K562 (cell line): ENCODE data around the gene COPE. TPM values are rescaled to one million over a fixed set of nuclear protein-coding genes. Genes with fewer than 3 reads are reported as not detected.

Experiments
- CXXC5 ChIP-seq: fragments of 250-450 bp; sonication (Bioruptor Pico); IDR thresholded peaks from 2 replicates; pipeline ENCODE4 v1.8.0; 2022; ENCODE audit warnings: inconsistent platforms, mild to moderate bottlenecking, moderate library complexity
- EGR1 ChIP-seq: fragments of 450-650 bp; conservative IDR thresholded peaks from 2 replicates; pipeline ENCODE4 v1.6.1; 2017; ENCODE audit warnings: mild to moderate bottlenecking
- HMGN3 ChIP-seq: IDR thresholded peaks from 2 replicates; pipeline ENCODE4 v1.6.1; 2011; ENCODE audit warnings: borderline replicate concordance, low read depth, mild to moderate bottlenecking, mixed read lengths, low read length; ENCODE audit not compliant: insufficient read length; ENCODE audit errors: extremely low read depth
- HNRNPLL ChIP-seq: fragments of 200-400 bp; formaldehyde crosslinking; IDR thresholded peaks from 2 replicates; pipeline ENCODE4 v1.6.1; 2017; ENCODE audit warnings: low read length, low read depth, mild to moderate bottlenecking; ENCODE audit not compliant: poor library complexity, severe bottlenecking
- KLF16 ChIP-seq: IDR thresholded peaks from 2 replicates; pipeline ENCODE4 v1.6.1; 2016; ENCODE audit warnings: antibody characterized with exemption
- NCOR1 ChIP-seq: fragments of 450-650 bp; IDR thresholded peaks from 2 replicates; pipeline ENCODE4 v1.6.1; 2016; ENCODE audit warnings: mild to moderate bottlenecking, moderate library complexity
- PCBP1 ChIP-seq: fragments of 200-400 bp; formaldehyde crosslinking; IDR thresholded peaks from 2 replicates; pipeline ENCODE4 v1.6.1; 2018; ENCODE audit warnings: mild to moderate bottlenecking, low read depth, low read length; ENCODE audit not compliant: poor library complexity, severe bottlenecking
- POLR2G ChIP-seq: fragments of 200-400 bp; formaldehyde crosslinking; IDR thresholded peaks from 2 replicates; pipeline ENCODE4 v1.6.1; 2017; ENCODE audit warnings: low read depth, mild to moderate bottlenecking, antibody characterized with exemption, low read length, moderate library complexity
- PRPF4 ChIP-seq: fragments of 200-400 bp; formaldehyde crosslinking; IDR thresholded peaks from one replicate; pipeline ENCODE4 v1.6.1; 2017; ENCODE audit warnings: low read length, low read depth, mild to moderate bottlenecking; ENCODE audit not compliant: insufficient read depth, poor library complexity, severe bottlenecking
- RFX1 ChIP-seq: fragments of 450-650 bp; IDR thresholded peaks from 2 replicates; pipeline ENCODE4 v1.6.1; 2016; ENCODE audit warnings: mild to moderate bottlenecking, moderate library complexity
- SIN3B ChIP-seq: fragments of 450-650 bp; IDR thresholded peaks from 2 replicates; pipeline ENCODE4 v1.6.1; 2017; ENCODE audit warnings: low read depth, mild to moderate bottlenecking, moderate library complexity
- TBP ChIP-seq: optimal IDR thresholded peaks from 2 replicates; pipeline ENCODE3; 2011; ENCODE audit warnings: low read depth, low read length, improper control_type of control experiment
- ZBTB7A ChIP-seq: IDR thresholded peaks from 2 replicates; pipeline ENCODE4 v1.6.1; 2011; ENCODE audit warnings: low read depth, mild to moderate bottlenecking, low read length, moderate library complexity, borderline replicate concordance; ENCODE audit not compliant: control insufficient read depth
- ZNF436 ChIP-seq: fragments of 250-450, 450-650 bp; sonication (Bioruptor Pico); formaldehyde crosslinking; IDR thresholded peaks from 2 replicates; pipeline ENCODE4 v1.7.0; 2020; ENCODE audit warnings: mild to moderate bottlenecking
- polyA plus RNA-seq, 8 experiments: library from polyadenylated mRNA; depleted of rRNA in 4 of 8; stranded (reverse) in 5 of 8; unstranded in 3 of 8; fragments of >200 nt; fragmentation: Nextera tagmentation in 2 of 8; fragmentation: Illumina TruSeq in 1 of 8; extraction: Ambion mirVana in 2 of 8; extraction: Trizol in 1 of 8; gene quantifications; 2 replicates each; pipeline versions ENCODE4 v1.2.1 to v1.2.3, GENCODE V29; 2011 to 2014; ENCODE audit warnings: inconsistent platforms in 1 of 8, missing spikeins in 1 of 8
- total RNA-seq, 7 experiments: library from RNA; depleted of rRNA in 6 of 7; stranded (reverse); fragments of >200 nt in 6 of 7; fragmentation: Illumina TruSeq in 2 of 7; extraction: Trizol in 2 of 7; gene quantifications; 2 replicates each; pipeline versions ENCODE4 v1.2.1 to v1.2.3, GENCODE V29; 2011 to 2021; ENCODE audit warnings: low replicate concordance in 1 of 7
- TF ChIP-seq, protein P1 (sequence below): sonication (generic); formaldehyde crosslinking; IDR thresholded peaks from 2 replicates; pipeline ENCODE4 v1.8.1; 2023; ENCODE audit warnings: mild to moderate bottlenecking, missing genetic modification reagents
- TF ChIP-seq, protein P2 (sequence below): sonication (generic); formaldehyde crosslinking; IDR thresholded peaks from 2 replicates; pipeline ENCODE4 v1.8.0; 2023; ENCODE audit warnings: missing genetic modification reagents, mild to moderate bottlenecking, borderline replicate concordance
- TF ChIP-seq, protein P3 (sequence below), 3 experiments: IDR thresholded peaks in 2 of 3; conservative IDR thresholded peaks in 1 of 3; 2 replicates each; pipeline ENCODE4 v1.5.1; 2011 to 2012; ENCODE audit warnings: low read length in 3 of 3, mild to moderate bottlenecking in 3 of 3, control low read depth in 2 of 3, improper control_type of control experiment in 1 of 3, inconsistent platforms in 1 of 3, low read depth in 1 of 3, mixed read lengths in 1 of 3, moderate library complexity in 1 of 3; ENCODE audit not compliant: insufficient read depth in 2 of 3

Gene COPE
- total and polyA plus RNA-seq, 9 of the 15 experiments (the other 6 are each of a cell fraction or from before 2014, with no cell fraction given), result 5.8 to 273 (median 147) TPM

DNA sequence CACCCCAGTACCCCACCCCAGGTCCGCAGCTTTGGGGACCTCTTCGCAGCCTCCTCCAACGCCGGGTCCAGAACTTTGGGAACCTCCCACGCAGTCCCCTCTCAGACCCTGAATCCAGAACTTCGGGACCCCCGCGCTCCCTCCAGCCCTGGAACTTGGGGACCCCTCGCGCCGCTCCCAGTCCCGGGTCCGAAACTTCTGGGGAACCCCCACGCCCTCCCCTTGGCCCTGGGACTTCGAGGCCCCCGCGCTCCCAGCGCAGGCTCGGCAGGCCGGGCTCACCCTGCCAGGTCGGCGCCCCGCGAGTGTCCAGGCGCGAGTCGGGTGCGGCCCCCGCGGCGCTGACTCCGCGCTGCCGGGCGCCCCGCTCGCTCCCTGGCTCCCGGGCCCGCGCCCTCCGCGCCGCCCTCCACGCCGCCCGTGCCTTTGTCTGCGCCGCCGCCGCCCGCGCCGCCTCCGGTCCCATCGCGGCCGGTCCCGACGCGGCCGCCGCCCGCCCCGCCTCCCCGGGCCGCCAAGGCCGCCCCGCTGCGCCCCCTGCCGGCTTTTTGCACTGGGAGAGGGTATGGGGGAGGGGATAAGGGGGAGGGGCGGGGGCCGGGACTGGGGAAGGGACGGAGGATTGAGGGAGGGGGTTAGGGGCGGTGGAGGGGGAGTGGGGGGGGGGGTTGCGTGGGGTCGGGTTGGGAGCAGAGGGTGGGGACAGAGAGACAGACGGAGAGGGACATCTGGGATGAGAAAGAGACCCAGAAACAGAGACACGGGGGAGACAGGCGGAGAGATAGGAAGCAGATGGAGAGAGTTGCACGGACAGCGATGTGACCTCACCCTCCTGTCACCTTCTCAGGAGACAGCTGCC is 21.8 kb upstream of the COPE start, which contains the start of gene HOMER3 (continued):
- peak; percentile 10 for TF ChIP-seq TBP
- TF ChIP-seq PCBP1, result no peak
- TF ChIP-seq EGR1, result peak; percentile 78
- TF ChIP-seq HMGN3, result peak; percentile 38
- TF ChIP-seq HNRNPLL, result peak; percentile 79
- 0 out of 2 replicates have a peak, but pooled peaks have one; percentile 25 for TF ChIP-seq SIN3B
- TF ChIP-seq, protein P1, sequence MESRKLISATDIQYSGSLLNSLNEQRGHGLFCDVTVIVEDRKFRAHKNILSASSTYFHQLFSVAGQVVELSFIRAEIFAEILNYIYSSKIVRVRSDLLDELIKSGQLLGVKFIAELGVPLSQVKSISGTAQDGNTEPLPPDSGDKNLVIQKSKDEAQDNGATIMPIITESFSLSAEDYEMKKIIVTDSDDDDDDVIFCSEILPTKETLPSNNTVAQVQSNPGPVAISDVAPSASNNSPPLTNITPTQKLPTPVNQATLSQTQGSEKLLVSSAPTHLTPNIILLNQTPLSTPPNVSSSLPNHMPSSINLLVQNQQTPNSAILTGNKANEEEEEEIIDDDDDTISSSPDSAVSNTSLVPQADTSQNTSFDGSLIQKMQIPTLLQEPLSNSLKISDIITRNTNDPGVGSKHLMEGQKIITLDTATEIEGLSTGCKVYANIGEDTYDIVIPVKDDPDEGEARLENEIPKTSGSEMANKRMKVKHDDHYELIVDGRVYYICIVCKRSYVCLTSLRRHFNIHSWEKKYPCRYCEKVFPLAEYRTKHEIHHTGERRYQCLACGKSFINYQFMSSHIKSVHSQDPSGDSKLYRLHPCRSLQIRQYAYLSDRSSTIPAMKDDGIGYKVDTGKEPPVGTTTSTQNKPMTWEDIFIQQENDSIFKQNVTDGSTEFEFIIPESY (CRISPR knock-in tag), result no peak
- TF ChIP-seq, protein P2, sequence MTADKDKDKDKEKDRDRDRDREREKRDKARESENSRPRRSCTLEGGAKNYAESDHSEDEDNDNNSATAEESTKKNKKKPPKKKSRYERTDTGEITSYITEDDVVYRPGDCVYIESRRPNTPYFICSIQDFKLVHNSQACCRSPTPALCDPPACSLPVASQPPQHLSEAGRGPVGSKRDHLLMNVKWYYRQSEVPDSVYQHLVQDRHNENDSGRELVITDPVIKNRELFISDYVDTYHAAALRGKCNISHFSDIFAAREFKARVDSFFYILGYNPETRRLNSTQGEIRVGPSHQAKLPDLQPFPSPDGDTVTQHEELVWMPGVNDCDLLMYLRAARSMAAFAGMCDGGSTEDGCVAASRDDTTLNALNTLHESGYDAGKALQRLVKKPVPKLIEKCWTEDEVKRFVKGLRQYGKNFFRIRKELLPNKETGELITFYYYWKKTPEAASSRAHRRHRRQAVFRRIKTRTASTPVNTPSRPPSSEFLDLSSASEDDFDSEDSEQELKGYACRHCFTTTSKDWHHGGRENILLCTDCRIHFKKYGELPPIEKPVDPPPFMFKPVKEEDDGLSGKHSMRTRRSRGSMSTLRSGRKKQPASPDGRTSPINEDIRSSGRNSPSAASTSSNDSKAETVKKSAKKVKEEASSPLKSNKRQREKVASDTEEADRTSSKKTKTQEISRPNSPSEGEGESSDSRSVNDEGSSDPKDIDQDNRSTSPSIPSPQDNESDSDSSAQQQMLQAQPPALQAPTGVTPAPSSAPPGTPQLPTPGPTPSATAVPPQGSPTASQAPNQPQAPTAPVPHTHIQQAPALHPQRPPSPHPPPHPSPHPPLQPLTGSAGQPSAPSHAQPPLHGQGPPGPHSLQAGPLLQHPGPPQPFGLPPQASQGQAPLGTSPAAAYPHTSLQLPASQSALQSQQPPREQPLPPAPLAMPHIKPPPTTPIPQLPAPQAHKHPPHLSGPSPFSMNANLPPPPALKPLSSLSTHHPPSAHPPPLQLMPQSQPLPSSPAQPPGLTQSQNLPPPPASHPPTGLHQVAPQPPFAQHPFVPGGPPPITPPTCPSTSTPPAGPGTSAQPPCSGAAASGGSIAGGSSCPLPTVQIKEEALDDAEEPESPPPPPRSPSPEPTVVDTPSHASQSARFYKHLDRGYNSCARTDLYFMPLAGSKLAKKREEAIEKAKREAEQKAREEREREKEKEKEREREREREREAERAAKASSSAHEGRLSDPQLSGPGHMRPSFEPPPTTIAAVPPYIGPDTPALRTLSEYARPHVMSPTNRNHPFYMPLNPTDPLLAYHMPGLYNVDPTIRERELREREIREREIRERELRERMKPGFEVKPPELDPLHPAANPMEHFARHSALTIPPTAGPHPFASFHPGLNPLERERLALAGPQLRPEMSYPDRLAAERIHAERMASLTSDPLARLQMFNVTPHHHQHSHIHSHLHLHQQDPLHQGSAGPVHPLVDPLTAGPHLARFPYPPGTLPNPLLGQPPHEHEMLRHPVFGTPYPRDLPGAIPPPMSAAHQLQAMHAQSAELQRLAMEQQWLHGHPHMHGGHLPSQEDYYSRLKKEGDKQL (CRISPR knock-in tag), result no peak
- TF ChIP-seq ZNF436 (CRISPR knock-in tag), result no peak
- TF ChIP-seq POLR2G, result 0 out of 2 replicates have a peak, but pooled peaks have one; percentile 26
- TF ChIP-seq KLF16, result no peak
- TF ChIP-seq, protein P3, sequence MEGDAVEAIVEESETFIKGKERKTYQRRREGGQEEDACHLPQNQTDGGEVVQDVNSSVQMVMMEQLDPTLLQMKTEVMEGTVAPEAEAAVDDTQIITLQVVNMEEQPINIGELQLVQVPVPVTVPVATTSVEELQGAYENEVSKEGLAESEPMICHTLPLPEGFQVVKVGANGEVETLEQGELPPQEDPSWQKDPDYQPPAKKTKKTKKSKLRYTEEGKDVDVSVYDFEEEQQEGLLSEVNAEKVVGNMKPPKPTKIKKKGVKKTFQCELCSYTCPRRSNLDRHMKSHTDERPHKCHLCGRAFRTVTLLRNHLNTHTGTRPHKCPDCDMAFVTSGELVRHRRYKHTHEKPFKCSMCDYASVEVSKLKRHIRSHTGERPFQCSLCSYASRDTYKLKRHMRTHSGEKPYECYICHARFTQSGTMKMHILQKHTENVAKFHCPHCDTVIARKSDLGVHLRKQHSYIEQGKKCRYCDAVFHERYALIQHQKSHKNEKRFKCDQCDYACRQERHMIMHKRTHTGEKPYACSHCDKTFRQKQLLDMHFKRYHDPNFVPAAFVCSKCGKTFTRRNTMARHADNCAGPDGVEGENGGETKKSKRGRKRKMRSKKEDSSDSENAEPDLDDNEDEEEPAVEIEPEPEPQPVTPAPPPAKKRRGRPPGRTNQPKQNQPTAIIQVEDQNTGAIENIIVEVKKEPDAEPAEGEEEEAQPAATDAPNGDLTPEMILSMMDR (IDR thresholded peaks at IDR 0.05 in 2 of 3, conservative IDR thresholded peaks at IDR 0.05 in 1 of 3; ENCODE audit: insufficient read depth in 2 of 3, low read depth in 1 of 3, low read length in 3 of 3), result peak in 2 of 3 experiments; percentile 34 to 63; a peak in 4 of 6 replicates
- TF ChIP-seq ZBTB7A, result peak; percentile 52; the same call in 1 of the 2 replicates
- peak; percentile 27 for TF ChIP-seq PRPF4
- no peak for TF ChIP-seq NCOR1
- peak; percentile 73 for TF ChIP-seq CXXC5 (CRISPR knock-in tag)
- no peak for TF ChIP-seq RFX1
